Right forelimb (tissue), 1 donor: ENCODE results near the gene PRKCE.

Source experiments
- DNase-seq: peaks from one replicate; pipeline ENCODE4 v3.0.0-alpha.2; 2018

The PRKCE gene

GRCh38 chr2:45759310-45759851, 107.9 kb downstream of the PRKCE start:
- peak; percentile 63 for DNase-seq

- no peak for DNase-seq
Observed at GRCh38 chr2:45761635-45762034, 110.2 kb downstream of the PRKCE start.

- no peak for DNase-seq
Observed at GRCh38 chr2:45763255-45763654, 111.8 kb downstream of the PRKCE start.

- no peak for DNase-seq
Observed at GRCh38 chr2:45763797-45764196, 112.3 kb downstream of the PRKCE start.

GRCh38 chr2:45765007-45765727, 113.7 kb downstream of the PRKCE start:
- no peak for DNase-seq

GRCh38 chr2:45765728-45766254, 114.3 kb downstream of the PRKCE start:
- no peak for DNase-seq

GRCh38 chr2:45768208-45768607, 116.7 kb downstream of the PRKCE start:
- no peak for DNase-seq

GRCh38 chr2:45769056-45769455, 117.6 kb downstream of the PRKCE start:
- DNase-seq = no peak

GRCh38 chr2:45769854-45770576, 118.5 kb downstream of the PRKCE start:
- DNase-seq = no peak

- no peak for DNase-seq
Observed at GRCh38 chr2:45770811-45771210, 119.3 kb downstream of the PRKCE start.

GRCh38 chr2:45771261-45771660, 119.8 kb downstream of the PRKCE start:
- DNase-seq = peak; percentile 71

- no peak for DNase-seq
Observed at GRCh38 chr2:45772038-45772437, 120.6 kb downstream of the PRKCE start.

- DNase-seq = no peak
Observed at GRCh38 chr2:45773909-45774308, 122.4 kb downstream of the PRKCE start.

- no peak for DNase-seq
Observed at GRCh38 chr2:45774688-45775244, 123.3 kb downstream of the PRKCE start.

GRCh38 chr2:45776160-45776955, 124.9 kb downstream of the PRKCE start:
- DNase-seq = no peak

GRCh38 chr2:45777996-45778719, 126.7 kb downstream of the PRKCE start:
- DNase-seq = no peak

- DNase-seq = no peak
Observed at GRCh38 chr2:45778720-45779171, 127.3 kb downstream of the PRKCE start.

GRCh38 chr2:45780541-45781463, 129.3 kb downstream of the PRKCE start:
- no peak for DNase-seq

- DNase-seq = no peak
Observed at GRCh38 chr2:45781464-45781811, 130.0 kb downstream of the PRKCE start.

GRCh38 chr2:45782436-45782835, 131.0 kb downstream of the PRKCE start:
- no peak for DNase-seq

- DNase-seq = no peak
Observed at GRCh38 chr2:45782986-45783385, 131.5 kb downstream of the PRKCE start.
